GM19193 (cell line): Measurements from ENCODE around the gene TH.

Source experiments
- POLR2A ChIP-seq: IDR thresholded peaks from 4 replicates; pipeline ENCODE4 v1.6.1; 2011; ENCODE audit not compliant: insufficient read depth, insufficient read length; ENCODE audit errors: extremely low read depth

Gene TH

DNA sequence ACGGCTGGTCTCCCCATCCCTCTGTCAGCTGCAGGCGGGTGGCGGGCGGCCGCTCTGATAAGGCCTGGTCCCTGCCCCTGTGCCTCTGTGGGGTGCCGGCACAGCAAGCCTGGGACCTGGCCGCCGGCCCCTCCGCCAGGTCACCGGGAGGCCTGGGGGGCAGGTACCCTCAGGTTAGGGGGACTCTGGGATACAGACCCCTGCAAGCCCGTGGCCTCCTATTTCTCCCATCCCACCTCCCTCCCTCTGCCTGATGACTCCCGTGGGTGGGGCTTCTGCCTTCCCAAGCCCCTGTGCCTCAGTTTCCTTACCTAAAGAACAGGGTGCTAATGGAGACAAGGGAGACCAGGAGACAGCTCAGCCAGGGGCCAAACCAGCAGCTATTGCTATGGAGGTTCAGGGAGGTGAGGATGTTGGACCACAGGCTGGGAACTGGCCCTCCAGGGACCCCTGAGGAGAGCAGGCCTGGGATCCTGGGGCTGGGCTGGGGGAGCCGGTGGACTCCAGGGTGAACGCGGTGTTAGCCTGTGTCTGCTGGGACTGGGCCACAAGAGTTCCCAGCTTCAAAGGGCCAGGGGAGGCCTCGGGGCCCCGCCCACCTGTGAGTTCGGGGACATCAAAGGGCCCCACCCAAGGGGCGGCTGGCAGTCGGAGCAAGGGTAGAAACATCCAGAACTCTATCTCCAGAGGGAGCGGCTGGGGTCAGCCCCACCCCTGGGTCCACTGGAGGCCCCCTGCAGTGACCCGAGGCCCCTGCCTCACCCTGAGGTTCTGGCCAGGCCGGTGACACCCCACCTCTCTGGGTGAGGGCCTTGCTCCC is 32.0 kb upstream of the TH start:
- TF ChIP-seq POLR2A, result no peak

DNA sequence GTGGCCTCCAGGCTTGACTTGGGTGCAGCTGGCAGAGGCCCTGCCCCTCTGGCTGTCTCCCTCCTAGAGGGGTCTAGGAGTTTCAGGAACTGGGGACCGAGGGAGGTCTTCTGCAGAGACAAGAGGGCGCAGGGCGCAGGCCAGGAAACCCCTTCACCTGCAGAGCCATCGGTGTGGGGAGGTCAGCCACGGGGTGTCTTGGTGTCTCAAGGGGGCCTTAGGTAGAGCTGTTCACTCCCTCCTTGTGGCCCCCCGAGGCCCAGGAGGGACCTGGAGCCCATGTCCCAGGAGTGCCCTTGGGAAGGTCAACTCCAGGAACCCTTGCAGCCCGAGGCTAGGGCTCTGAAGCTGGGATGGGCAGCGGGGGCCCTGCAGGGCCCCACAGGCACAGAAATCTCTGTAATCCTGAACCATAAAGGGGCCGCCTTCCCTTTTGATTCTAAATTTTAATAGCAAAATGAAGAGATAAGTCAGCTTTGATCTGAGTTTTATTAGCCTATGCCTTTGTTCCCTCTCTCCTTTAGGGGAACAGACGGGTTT is 31.4 kb upstream of the TH start:
- TF ChIP-seq POLR2A, result no peak

DNA sequence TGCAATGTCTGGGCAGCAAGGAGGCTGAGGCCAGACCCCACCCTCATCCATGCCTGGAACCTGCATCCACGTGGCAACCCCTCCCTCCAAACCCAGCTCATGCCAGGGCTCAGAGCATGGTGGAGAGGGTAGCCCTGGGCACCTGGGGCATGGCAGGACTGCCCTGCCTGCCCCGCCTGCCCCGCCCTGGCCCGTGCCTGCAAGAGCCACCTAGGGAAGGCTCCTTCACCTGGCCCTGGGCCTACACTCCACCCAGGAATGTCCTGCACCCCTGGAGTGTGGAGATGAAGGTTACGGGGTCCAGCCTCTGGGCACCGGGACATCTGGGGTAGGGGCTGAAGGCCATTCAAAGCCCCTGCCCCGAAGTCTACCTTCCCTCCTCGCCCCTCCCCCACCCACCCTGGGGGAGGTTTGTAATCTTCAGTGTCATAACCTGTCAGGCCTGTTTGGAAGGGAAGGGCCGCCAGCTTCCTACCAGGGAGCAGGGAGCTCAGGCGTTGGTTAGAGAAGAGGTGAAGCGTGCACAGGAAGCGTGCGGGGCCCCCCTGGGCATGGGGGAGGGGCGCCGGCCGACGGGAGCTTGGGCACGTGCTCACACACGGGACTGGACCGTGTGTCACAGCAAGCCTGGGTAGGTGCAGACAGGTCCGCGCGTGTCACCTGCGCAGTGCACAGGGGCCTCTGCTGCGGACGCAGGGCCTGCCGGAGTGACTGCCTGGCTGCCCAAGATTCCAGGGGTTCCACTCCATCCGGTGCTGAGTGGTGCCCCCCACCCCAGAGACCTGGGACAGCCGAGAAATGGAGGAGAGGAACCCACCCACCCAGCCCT is 30.7 kb upstream of the TH start:
- TF ChIP-seq POLR2A, result no peak

DNA sequence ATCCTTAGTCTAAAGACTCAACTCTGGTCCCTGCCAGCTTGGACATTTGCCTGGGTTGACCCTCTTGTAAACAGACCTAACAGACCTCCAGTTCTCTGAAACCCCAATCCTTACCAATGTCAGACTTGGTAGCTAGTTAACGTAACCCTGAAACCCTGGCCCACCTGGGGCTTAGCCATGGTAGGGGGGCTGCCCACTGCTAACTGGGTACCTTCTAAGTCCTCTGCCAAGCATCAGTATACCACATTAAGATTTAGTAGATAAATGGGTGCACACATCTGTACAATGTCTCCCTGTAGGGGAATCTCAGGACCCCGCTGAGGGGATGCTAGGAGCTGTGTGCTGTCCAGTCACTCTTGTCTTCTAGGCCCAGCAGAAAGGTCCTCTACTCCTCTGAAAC is 29.9 kb upstream of the TH start:
- TF ChIP-seq POLR2A, result no peak

DNA sequence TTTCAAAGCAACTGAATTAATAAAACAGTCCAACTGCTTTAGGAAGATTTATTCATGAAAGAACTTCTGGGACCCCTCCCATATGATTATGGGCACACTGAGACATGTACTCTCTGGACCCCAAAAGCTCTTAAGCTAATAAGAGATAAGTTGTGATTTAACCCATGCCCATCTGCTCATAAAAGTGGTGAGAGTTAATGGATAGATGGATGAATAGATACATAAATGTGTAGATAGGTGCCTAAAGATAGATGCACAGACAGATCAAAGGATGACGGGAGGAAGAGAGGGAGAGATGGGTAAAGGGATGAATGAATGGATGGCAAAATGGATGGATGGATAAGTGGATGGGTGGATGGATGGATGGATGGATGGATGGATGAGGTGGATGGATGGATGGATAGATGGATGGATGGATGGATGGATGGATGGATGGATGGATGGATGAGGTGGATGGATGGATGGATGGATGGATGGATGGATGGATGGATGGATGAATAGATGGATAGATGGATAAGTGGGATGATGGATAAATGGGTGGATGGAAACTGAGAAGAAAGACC is 29.4 kb upstream of the TH start:
- no peak for TF ChIP-seq POLR2A

DNA sequence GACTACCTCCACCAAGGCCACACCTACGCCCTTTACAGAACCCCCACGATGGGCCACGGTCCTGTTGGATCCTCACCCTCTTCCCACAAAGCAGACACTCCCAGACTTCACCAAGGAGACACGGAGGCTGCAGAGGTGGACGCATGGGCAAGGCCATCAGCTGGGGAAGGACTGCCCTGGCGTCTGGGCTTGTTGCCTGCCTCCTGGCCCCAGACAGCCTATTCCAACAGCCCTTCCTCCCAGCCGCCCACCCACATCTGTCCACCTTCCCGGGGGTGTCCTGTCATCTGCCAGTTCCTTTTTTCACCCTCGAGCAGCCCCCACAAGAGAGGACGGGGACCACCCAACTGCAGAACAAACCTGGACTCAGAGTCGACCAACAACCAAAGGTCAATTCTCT is 28.9 kb upstream of the TH start:
- TF ChIP-seq POLR2A, result no peak

DNA sequence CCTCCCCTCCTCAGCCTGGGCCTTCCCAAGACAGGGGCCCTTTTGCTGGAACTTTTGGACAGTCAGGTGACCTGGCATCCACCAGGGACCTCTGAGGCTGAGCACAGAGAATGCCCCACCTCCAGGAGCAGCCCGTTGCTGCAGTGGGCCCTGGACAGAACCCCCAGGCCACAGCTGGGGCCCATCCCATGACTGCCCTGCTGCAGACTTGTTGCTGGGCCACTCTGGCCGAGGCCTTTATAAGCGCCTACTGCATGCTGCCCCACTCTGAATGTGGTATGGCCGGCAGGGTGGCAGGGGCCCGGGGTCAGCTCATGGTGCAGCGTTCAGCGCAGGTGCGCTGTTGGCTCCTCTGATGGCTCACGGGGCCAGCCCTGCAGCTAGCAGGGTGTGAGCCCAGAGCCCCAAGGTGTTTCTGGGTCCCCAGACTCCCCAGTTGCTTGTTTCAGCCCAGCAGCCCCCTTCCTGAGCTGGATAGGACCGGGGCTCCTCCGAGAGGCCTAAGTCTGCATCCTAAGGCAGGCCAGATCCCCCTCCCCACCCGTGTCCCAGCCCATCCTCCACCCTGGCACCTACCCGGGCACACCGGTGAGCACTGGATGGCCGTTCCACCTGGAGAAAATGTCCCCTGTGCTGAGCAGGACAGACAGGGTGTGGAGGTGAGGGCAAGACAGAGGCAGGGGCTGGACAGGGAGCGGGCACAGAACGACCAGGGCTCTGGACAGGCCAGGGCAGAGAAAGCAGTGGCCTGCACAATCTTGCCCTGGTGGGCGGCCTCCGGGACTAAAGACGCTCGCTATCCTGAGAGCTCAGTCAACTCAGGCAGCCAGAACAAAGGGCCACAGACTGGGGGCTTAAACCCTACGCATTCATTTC is 28.1 kb upstream of the TH start:
- TF ChIP-seq POLR2A, result no peak

DNA sequence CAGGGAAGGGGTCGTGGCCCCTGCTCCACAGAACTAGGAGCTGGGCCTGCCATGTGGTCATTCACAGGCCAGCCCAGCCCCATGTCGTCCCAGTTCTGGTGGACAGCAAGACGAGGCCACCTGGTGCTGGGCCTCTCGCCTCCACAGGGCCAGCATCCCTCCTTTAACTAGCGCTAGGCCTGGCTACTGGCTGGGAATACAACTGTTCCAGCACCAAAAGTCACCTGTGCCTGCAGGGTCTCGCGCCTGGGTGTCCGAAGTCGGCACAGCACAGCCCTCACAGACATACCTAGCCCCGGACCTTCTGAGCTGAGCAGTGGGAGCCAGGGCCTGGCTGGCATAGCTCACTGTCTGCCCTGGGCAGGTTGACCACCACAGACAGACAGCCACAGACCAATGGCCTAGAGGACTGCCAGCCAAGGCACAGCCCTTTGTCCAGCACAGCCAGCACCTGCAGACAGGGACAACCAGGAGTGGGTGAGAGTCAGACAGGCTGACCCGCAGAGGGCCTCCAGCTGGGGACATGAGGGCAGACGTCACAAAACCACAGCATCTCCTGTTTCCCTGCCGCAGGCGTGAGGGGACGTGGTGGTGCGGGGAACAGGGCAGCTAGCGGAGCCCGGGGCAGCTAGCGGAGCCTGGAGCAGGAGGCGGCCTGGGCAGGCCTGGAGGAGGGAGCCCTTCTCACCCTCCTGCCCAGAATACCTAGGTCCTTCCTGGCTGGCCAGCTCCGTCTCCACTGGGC is 27.2 kb upstream of the TH start:
- TF ChIP-seq POLR2A, result no peak

DNA sequence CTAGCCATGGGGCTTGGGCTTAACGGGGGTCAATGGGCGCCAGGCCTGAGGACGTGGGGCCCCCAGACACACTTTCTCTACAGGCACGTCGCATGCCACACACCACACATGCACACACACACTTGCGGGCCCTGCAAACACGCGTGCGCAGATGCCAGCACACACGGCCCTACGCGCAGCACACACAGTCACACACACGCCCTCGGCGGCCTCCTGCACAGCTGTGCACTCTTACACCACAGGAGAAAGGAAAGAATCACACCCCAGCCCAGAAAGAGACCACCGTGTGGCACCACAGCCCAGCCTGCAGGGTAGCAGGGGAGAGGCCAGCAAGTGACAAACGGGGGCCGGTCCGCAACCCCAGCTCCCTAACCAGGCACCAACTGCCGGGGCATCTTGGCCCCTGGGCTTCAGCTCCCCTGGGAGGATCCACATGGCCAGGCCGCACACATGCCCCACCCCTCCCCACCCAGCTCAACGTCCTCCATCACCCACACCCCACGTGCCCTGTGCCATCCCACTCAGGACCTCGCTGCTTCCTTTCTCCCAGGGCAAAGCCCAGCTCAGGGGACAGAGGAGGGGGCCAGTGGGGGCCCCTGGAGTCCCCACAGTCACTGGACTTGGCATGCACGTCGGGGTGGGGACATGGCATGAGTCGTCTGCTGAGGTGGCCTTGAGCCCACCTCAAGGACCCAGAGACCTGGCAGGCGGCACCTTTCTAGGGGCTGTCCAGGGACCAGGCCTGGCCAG is 26.3 kb upstream of the TH start:
- no peak for TF ChIP-seq POLR2A

DNA sequence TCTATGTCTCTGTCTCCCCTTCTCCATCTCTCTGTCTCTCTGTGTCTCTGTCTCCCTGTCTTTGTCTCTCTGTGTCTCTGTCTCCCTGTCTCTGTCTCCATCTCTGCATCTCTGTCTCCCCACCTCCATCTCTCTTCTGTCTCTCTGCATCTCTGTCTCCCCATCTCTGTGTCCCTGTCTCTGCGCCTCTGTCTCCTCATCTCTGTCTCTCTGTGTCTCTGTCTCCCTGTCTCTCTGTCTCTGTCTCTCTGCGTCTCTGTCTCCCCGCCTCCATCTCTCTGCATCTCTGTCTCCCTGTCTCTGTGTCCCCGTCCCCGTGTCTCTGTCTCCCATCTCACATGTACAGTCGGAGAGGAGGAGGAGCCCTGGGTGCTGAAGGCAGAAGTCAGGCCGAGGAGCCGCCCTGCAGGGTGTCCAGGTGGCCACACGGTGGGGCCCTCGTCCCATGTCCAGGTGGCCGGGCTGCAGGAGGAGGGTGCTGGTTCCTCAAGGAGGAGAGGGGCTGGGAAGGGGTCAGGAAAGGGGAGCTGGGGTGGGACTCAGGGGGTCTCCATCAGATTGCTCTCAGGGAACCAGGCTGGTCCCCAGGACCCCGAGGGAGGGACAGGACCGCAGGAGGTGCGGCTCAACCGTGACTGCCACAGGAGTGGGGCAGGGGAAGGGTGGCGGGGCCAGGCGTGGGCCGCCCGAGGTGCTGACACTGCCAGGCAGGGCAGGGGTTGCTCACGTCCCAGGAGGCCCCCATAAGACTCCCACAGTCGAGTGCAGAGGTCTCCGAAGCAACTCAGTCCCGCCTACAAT is 25.6 kb upstream of the TH start:
- TF ChIP-seq POLR2A, result no peak

DNA sequence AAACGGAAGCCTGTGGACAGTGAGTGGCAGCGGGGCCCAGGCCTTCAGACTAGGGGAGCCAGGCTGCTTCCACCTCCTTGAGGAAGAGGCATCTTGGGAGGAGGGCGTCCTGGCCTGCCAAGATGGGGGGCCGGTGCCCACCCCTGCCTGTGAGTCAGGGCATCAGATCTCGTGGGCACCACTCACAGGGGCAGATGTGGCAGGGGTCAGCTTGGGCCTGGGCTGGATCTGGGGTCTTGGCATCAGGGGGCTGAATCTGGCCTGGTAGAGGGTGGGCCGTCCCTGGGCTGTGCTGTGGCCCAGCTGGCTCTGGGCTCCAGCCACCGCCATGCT is 24.1 kb upstream of the TH start:
- TF ChIP-seq POLR2A, result no peak

DNA sequence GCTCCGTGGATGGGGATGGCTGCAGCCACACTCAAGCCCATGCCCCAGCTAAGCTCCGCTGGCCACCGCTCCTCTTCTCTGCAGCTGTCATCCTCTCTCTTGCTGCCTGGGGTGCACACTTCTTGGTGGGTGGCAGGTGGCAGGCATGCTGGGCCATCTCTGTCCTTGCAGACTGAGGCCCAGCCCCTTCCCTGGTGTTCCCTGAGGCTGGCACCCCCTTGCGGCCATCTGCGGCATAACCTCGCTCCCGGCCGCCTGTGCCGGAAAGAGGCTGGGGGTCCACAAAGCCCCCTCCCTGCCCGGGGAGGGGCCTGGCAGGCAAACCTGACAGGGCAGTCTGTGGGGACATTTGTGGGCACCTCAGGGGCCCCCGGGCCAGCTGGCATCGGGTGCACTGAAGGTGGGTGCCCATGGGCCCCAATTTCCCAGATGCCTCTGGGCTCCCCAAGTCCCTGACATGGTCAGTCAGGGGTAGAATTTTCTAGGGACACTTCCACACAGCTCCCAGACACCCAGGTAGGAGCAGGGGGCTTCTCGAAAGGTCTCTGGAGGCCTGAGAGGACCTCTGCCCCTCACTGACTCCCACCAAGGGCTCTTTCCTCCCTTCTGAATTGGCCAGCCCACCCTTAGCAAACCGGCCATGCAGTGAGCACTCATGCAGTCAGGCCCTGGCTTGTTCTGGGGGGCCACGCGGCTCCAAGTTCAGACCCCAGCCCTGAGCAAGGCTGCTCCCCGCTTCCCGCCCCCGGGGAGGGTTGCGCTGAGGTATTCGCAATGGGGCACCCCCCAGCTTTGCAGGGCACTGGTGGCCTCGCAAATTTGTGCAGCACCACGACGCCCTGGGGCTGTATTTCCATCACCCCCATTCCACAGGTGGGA is 23.5 kb upstream of the TH start:
- TF ChIP-seq POLR2A, result no peak
